ENCODE results near the gene KCNMA1. TPM values are rescaled to one million over a fixed set of nuclear protein-coding genes. Genes with fewer than 3 reads are reported as not detected.
A peak's percentile ranks its signal among the peaks of the same experiment; 100 is the strongest.

The KCNMA1 gene

Small RNA genes lying within 50 kb of the gene (small RNA-seq; reads per million reads assigned to genes)
- gene ATP5MC1P8 (not detected), gene COX6CP15 (not detected), gene RF00322 (not detected), gene RNA5SP321 (2.0 reads per million, percentile 65 among the genes with 10 or more reads in this experiment)

Data from skeletal muscle satellite cell (primary cell).